PC-9 (cell line): ENCODE measurements around the gene STRIP2.

Source experiments
- CTCF ChIP-seq: fragments of 200-600 bp; sonication (generic); conservative IDR thresholded peaks from 2 replicates; pipeline ENCODE4 v1.6.1; 2017; ENCODE audit warnings: mixed run types, antibody characterized with exemption, mild to moderate bottlenecking, moderate library complexity
- EZH2 ChIP-seq: fragments of 200-600 bp; sonication (generic); IDR thresholded peaks from 2 replicates; pipeline ENCODE4 v1.8.0; 2017; ENCODE audit warnings: antibody characterized with exemption, low read depth

- TF ChIP-seq CTCF (no peak), EZH2 (no peak)
These were observed 65.8 kb downstream of the STRIP2 start for GRCh38 chr7:129499999-129500398.
